ENCODE data around the gene ANKRD11.

ANKRD11 gene

GRCh38 chr16:89295915-89296314 lies 194.4 kb downstream of the ANKRD11 start:
- no peak for DNase-seq

GRCh38 chr16:89295071-89295900 lies 195.1 kb downstream of the ANKRD11 start:
- DNase-seq: no peak

GRCh38 chr16:89294486-89294885 lies 195.9 kb downstream of the ANKRD11 start:
- no peak for DNase-seq

- no peak for DNase-seq
These were observed 196.9 kb downstream of the ANKRD11 start for GRCh38 chr16:89293276-89294143.

- DNase-seq: no peak
These were observed 197.8 kb downstream of the ANKRD11 start for GRCh38 chr16:89292443-89293078.

GRCh38 chr16:89291776-89292175 lies 198.6 kb downstream of the ANKRD11 start:
- DNase-seq: no peak

GRCh38 chr16:89291363-89291762 lies 199.0 kb downstream of the ANKRD11 start:
- DNase-seq: no peak

GRCh38 chr16:89290887-89291286 lies 199.5 kb downstream of the ANKRD11 start:
- DNase-seq: no peak

- no peak for DNase-seq
These were observed 199.9 kb downstream of the ANKRD11 start for GRCh38 chr16:89290472-89290871.

GRCh38 chr16:89289428-89290395 lies 200.6 kb downstream of the ANKRD11 start:
- DNase-seq: peak in 12 of 14 donors; percentile 8 to 56 (median 24)

GRCh38 chr16:89288966-89289365 lies 201.4 kb downstream of the ANKRD11 start:
- no peak for DNase-seq

- no peak for DNase-seq
These were observed 201.8 kb downstream of the ANKRD11 start for GRCh38 chr16:89288577-89288844.

GRCh38 chr16:89287777-89288576 lies 202.4 kb downstream of the ANKRD11 start:
- no peak for DNase-seq

- DNase-seq: no peak
These were observed 204.3 kb downstream of the ANKRD11 start for GRCh38 chr16:89286096-89286495.

GRCh38 chr16:89285381-89285780 lies 205.0 kb downstream of the ANKRD11 start:
- no peak for DNase-seq

- DNase-seq: no peak
These were observed 206.9 kb downstream of the ANKRD11 start for GRCh38 chr16:89283449-89283848.

GRCh38 chr16:89282523-89282922 lies 207.8 kb downstream of the ANKRD11 start:
- DNase-seq: no peak

- no peak for DNase-seq
These were observed 208.5 kb downstream of the ANKRD11 start for GRCh38 chr16:89281829-89282228.

GRCh38 chr16:89281189-89281577 lies 209.2 kb downstream of the ANKRD11 start:
- DNase-seq: no peak

GRCh38 chr16:89280546-89281188 lies 209.7 kb downstream of the ANKRD11 start:
- DNase-seq: no peak

Data from C1 segment of cervical spinal cord (tissue), 14 donors.